Measurements from ENCODE around the gene BAHCC1.

The BAHCC1 gene

DNA sequence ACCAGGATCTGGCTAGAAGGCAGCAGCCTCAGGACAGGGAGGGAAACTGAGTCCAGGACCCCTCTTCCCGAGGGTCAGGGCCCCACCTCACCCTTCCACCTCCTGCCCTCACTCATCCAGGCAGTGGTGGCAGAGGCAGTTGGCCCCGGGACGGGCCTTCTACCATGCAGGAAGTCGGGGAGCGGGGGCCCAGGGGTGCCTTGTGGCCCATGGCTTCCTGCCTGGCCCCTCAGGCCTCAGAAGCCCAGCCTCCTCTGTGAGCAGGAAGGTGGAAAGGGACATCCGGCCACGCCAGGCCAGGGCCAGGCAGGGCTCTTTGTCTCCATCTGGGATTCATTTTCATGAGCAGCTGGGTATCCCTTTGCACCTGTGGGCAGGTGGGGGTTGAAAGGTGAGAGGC, 58.5 kb downstream of the BAHCC1 start:
- H3K4me3 ChIP-seq (ENCODE audit: low read depth, low read length): no peak overlapping the region
- TF ChIP-seq CTCF (IDR thresholded peaks at IDR 0.05; ENCODE audit: borderline replicate concordance, insufficient read depth, low read depth, low read length): no peak

DNA sequence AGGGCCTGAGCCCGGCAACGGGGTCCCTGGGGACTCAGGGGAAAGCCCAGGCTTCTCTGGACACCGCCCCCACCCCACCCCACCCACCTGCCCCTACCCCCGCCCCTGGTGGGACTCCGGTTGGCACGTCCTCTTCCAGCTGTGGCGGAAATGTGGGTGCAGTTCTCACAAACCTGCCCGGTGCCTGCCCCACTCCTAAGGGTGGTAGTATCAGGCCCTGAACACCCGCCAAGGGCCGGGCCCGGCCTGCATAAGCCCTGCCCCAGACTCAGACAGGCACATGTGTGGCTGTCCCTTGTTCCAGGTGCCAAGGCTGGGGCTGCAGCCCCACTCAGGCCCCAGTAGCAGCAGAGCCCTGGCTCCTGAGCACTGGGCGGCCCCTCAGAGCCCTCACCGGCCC, 59.2 kb downstream of the BAHCC1 start:
- TF ChIP-seq CTCF (IDR thresholded peaks at IDR 0.05; ENCODE audit: borderline replicate concordance, insufficient read depth, low read depth, low read length): no peak
- H3K4me3 ChIP-seq (ENCODE audit: low read depth, low read length): no peak overlapping the region

GRCh38 chr17:81455387-81455786, 60.1 kb downstream of the BAHCC1 start:
- no peak for TF ChIP-seq CTCF (IDR thresholded peaks at IDR 0.05; ENCODE audit: borderline replicate concordance, insufficient read depth, low read depth, low read length)
- H3K4me3 ChIP-seq (ENCODE audit: low read depth, low read length): no peak overlapping the region

- TF ChIP-seq CTCF (IDR thresholded peaks at IDR 0.05; ENCODE audit: borderline replicate concordance, insufficient read depth, low read depth, low read length): no peak
- H3K4me3 ChIP-seq (ENCODE audit: low read depth, low read length): no peak overlapping the region
These were observed 60.8 kb downstream of the BAHCC1 start for GRCh38 chr17:81456091-81456490.

DNA sequence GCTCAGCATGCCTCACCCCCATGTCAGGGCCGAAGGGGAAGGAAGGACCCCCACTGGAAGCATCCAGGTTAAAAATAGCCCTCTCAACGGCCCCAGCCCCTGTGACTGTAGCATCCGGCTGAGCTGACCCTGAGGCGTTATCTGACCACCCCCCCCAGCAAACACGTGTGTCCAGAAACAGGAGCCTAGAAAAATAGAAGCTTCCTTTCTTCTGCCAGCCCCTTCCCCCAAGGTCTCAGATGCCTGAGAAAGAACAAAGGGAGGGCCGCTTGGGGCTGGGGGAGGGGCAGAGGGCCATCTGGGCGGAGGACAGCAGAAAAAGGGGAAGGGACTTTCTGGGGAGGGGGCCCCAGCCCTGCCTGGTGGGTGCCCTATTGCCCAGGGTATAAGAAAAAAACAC, 61.5 kb downstream of the BAHCC1 start:
- H3K4me3 ChIP-seq (ENCODE audit: low read depth, low read length): no peak overlapping the region
- TF ChIP-seq CTCF (IDR thresholded peaks at IDR 0.05; ENCODE audit: borderline replicate concordance, insufficient read depth, low read depth, low read length): no peak

GRCh38 chr17:81457401-81457800, 62.1 kb downstream of the BAHCC1 start:
- TF ChIP-seq CTCF (IDR thresholded peaks at IDR 0.05; ENCODE audit: borderline replicate concordance, insufficient read depth, low read depth, low read length): no peak
- no peak overlapping the region for H3K4me3 ChIP-seq (ENCODE audit: low read depth, low read length)

DNA sequence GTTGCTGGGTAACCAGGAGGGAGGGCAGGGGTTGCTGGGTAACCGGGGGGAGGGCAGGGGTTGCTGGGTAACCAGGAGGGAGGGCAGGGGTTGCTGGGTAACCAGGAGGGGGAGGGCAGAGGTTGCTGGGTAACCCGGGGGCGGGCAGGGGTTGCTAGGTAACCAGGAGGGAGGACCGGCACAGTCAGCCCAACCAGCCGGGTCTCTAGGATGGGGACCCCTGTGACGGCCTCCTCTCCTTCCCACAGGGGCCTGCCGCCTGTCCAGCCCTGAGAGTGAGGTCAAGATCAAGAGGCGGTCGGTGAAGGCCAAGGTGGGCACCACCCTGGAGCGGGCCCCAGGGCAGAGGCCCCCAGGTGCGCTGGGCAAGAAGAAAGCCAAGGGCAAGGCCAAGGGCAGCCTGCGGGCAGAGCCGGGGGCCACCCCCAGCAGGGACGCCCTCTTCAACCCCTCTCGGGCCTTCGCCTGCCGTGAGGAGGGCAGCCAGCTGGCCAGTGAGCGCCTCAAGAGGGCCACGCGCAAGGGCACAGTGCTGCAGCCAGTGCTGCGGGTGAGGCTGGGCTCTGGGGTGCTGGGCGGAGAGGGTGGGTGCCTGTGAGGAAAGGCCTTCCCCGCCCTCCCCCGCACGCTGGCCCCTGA, 62.8 kb downstream of the BAHCC1 start:
- TF ChIP-seq CTCF (IDR thresholded peaks at IDR 0.05; ENCODE audit: borderline replicate concordance, insufficient read depth, low read depth, low read length): no peak
- H3K4me3 ChIP-seq (ENCODE audit: low read depth, low read length): no peak overlapping the region
